ENCODE data around the gene NUDT3.

DNA sequence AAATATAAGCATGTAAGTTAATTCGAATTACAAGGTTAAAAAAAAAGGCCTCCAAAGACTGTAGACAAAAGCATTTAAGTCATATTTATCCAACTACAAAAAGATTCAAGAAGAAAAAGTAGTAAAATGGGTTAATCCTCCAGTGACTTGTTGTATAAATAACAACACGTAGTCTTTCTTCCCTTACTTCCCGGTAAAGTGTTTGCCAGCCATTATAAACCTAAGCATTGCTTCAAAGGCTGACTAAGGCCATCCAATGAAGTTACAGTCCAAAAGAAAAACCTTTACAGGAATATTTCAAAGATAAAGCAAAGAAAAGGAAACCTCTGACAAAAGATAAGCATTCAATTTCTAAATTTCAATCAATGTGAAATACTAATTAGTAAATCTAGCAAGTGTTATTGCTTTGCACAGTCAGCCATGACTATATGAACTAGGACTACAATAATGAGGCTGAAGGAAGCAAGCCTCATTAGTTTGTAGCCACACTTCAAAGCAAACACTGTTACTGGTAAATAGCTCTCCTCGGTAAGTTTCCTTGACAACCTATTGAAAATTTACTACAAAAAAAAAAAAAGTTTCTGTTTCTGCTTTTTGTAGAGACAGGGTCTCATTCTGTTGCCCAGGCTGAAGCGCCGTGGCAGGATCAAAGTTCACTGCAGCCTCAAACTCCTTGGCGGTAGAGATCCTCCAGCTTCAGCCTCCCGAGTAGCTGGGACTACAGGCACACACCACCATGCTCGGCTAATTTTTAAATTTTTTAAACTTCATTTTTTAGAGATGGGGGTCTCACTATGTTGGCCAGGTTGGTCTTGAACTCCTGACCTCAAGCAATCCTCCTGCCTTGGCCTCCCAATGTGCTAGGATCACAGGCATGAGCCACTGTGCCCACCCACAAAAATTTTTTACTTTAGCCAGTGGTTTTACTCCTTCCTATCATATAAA lies 46.0 kb downstream of the NUDT3 start:
- TF ChIP-seq, protein P1, sequence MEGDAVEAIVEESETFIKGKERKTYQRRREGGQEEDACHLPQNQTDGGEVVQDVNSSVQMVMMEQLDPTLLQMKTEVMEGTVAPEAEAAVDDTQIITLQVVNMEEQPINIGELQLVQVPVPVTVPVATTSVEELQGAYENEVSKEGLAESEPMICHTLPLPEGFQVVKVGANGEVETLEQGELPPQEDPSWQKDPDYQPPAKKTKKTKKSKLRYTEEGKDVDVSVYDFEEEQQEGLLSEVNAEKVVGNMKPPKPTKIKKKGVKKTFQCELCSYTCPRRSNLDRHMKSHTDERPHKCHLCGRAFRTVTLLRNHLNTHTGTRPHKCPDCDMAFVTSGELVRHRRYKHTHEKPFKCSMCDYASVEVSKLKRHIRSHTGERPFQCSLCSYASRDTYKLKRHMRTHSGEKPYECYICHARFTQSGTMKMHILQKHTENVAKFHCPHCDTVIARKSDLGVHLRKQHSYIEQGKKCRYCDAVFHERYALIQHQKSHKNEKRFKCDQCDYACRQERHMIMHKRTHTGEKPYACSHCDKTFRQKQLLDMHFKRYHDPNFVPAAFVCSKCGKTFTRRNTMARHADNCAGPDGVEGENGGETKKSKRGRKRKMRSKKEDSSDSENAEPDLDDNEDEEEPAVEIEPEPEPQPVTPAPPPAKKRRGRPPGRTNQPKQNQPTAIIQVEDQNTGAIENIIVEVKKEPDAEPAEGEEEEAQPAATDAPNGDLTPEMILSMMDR (conservative IDR thresholded peaks at IDR 0.05; ENCODE audit: low read depth in 2 of 2), result no peak
- TF ChIP-seq, protein P2, sequence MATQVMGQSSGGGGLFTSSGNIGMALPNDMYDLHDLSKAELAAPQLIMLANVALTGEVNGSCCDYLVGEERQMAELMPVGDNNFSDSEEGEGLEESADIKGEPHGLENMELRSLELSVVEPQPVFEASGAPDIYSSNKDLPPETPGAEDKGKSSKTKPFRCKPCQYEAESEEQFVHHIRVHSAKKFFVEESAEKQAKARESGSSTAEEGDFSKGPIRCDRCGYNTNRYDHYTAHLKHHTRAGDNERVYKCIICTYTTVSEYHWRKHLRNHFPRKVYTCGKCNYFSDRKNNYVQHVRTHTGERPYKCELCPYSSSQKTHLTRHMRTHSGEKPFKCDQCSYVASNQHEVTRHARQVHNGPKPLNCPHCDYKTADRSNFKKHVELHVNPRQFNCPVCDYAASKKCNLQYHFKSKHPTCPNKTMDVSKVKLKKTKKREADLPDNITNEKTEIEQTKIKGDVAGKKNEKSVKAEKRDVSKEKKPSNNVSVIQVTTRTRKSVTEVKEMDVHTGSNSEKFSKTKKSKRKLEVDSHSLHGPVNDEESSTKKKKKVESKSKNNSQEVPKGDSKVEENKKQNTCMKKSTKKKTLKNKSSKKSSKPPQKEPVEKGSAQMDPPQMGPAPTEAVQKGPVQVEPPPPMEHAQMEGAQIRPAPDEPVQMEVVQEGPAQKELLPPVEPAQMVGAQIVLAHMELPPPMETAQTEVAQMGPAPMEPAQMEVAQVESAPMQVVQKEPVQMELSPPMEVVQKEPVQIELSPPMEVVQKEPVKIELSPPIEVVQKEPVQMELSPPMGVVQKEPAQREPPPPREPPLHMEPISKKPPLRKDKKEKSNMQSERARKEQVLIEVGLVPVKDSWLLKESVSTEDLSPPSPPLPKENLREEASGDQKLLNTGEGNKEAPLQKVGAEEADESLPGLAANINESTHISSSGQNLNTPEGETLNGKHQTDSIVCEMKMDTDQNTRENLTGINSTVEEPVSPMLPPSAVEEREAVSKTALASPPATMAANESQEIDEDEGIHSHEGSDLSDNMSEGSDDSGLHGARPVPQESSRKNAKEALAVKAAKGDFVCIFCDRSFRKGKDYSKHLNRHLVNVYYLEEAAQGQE (IDR thresholded peaks at IDR 0.05; ENCODE audit: unreplicated experiment), result no peak
- TF ChIP-seq JUNB (IDR thresholded peaks at IDR 0.05; ENCODE audit: unreplicated experiment), result no peak
- TF ChIP-seq EZH2 (IDR thresholded peaks at IDR 0.05; ENCODE audit: low read depth, unreplicated experiment), result no peak
- TF ChIP-seq EZH2phosphoT487 (IDR thresholded peaks at IDR 0.05; ENCODE audit: unreplicated experiment), result no peak
- no peak for TF ChIP-seq POLR2AphosphoS5 (IDR thresholded peaks at IDR 0.05; ENCODE audit: low read depth)
- no peak for TF ChIP-seq CREB1 (CRISPR knock-in tag; IDR thresholded peaks at IDR 0.05; ENCODE audit: low read depth)
- no peak for TF ChIP-seq STAT1 (IDR thresholded peaks at IDR 0.05; ENCODE audit: unreplicated experiment)
- TF ChIP-seq NANOG (IDR thresholded peaks at IDR 0.05; ENCODE audit: borderline replicate concordance), result no peak
- no peak for TF ChIP-seq ETS1 (IDR thresholded peaks at IDR 0.05)
- no peak for TF ChIP-seq ZNF114 (CRISPR knock-in tag; IDR thresholded peaks at IDR 0.05)
- no peak for TF ChIP-seq ZNF331 (CRISPR knock-in tag; IDR thresholded peaks at IDR 0.05; ENCODE audit: low read depth)
- TF ChIP-seq, protein P3, sequence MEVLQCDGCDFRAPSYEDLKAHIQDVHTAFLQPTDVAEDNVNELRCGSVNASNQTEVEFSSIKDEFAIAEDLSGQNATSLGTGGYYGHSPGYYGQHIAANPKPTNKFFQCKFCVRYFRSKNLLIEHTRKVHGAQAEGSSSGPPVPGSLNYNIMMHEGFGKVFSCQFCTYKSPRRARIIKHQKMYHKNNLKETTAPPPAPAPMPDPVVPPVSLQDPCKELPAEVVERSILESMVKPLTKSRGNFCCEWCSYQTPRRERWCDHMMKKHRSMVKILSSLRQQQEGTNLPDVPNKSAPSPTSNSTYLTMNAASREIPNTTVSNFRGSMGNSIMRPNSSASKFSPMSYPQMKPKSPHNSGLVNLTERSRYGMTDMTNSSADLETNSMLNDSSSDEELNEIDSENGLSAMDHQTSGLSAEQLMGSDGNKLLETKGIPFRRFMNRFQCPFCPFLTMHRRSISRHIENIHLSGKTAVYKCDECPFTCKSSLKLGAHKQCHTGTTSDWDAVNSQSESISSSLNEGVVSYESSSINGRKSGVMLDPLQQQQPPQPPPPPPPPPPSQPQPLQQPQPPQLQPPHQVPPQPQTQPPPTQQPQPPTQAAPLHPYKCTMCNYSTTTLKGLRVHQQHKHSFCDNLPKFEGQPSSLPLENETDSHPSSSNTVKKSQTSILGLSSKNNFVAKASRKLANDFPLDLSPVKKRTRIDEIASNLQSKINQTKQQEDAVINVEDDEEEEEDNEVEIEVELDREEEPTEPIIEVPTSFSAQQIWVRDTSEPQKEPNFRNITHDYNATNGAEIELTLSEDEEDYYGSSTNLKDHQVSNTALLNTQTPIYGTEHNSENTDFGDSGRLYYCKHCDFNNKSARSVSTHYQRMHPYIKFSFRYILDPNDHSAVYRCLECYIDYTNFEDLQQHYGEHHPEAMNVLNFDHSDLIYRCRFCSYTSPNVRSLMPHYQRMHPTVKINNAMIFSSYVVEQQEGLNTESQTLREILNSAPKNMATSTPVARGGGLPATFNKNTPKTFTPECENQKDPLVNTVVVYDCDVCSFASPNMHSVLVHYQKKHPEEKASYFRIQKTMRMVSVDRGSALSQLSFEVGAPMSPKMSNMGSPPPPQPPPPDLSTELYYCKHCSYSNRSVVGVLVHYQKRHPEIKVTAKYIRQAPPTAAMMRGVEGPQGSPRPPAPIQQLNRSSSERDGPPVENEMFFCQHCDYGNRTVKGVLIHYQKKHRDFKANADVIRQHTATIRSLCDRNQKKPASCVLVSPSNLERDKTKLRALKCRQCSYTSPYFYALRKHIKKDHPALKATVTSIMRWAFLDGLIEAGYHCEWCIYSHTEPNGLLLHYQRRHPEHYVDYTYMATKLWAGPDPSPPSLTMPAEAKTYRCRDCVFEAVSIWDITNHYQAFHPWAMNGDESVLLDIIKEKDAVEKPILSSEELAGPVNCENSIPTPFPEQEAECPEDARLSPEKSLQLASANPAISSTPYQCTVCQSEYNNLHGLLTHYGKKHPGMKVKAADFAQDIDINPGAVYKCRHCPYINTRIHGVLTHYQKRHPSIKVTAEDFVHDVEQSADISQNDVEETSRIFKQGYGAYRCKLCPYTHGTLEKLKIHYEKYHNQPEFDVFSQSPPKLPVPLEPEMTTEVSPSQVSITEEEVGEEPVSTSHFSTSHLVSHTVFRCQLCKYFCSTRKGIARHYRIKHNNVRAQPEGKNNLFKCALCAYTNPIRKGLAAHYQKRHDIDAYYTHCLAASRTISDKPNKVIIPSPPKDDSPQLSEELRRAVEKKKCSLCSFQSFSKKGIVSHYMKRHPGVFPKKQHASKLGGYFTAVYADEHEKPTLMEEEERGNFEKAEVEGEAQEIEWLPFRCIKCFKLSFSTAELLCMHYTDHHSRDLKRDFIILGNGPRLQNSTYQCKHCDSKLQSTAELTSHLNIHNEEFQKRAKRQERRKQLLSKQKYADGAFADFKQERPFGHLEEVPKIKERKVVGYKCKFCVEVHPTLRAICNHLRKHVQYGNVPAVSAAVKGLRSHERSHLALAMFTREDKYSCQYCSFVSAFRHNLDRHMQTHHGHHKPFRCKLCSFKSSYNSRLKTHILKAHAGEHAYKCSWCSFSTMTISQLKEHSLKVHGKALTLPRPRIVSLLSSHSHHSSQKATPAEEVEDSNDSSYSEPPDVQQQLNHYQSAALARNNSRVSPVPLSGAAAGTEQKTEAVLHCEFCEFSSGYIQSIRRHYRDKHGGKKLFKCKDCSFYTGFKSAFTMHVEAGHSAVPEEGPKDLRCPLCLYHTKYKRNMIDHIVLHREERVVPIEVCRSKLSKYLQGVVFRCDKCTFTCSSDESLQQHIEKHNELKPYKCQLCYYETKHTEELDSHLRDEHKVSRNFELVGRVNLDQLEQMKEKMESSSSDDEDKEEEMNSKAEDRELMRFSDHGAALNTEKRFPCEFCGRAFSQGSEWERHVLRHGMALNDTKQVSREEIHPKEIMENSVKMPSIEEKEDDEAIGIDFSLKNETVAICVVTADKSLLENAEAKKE (CRISPR knock-in tag; IDR thresholded peaks at IDR 0.05), result no peak
